PC-9 (cell line): ENCODE results near the gene SELENOW. TPM values are rescaled to one million over a fixed set of nuclear protein-coding genes. Genes with fewer than 3 reads are reported as not detected.

Experiments used
- BruUV-seq: library from RNA; stranded (reverse); fragments of 400-500 nt; replicated peaks from 2 replicates; lab custom pipeline; 2021; lab: Mats Ljungman, UMichigan
- CTCF ChIA-PET: fragments of 300-600 bp; sonication (Branson Sonifier 250); formaldehyde crosslinking; loops from one replicate; lab custom pipeline; 2022; ENCODE audit warnings: antibody characterized with exemption; lab: Charles Lee
- POLR2A ChIA-PET: fragments of 300-600 bp; sonication (Branson Sonifier 250); formaldehyde crosslinking; loops from one replicate; lab custom pipeline; 2022; ENCODE audit warnings: antibody characterized with exemption; ENCODE audit not compliant: unreplicated experiment; lab: Charles Lee
- DNase-seq, 2 experiments: peaks; one replicate each; pipeline versions ENCODE4 v3.0.0 to v3.0.0-alpha.2; 2015 to 2022; ENCODE audit warnings: mixed read lengths in 1 of 2
- H2AFZ ChIP-seq: fragments of 200-600 bp; sonication (generic); 2 replicates; pipeline ENCODE4 v1.8.1; 2017; ENCODE audit warnings: antibody characterized with exemption
- H3F3A ChIP-seq: fragments of 200-600 bp; sonication (generic); 2 replicates; pipeline ENCODE4 v1.8.1; 2017; ENCODE audit warnings: antibody characterized with exemption, mild to moderate bottlenecking, low read depth; ENCODE audit not compliant: insufficient read depth
- H3K27ac ChIP-seq: fragments of 200-600 bp; sonication (generic); 2 replicates; pipeline ENCODE4 v1.6.1; 2016; ENCODE audit warnings: mixed run types
- H3K27me3 ChIP-seq: fragments of 200-600 bp; sonication (generic); 2 replicates; pipeline ENCODE4 v1.6.1; 2016; ENCODE audit warnings: low read depth, mixed run types; ENCODE audit not compliant: insufficient read depth
- H3K36me3 ChIP-seq: fragments of 200-600 bp; sonication (generic); 2 replicates; pipeline ENCODE4 v1.6.1; 2016; ENCODE audit warnings: low read depth, mixed run types
- H3K4me1 ChIP-seq: fragments of 200-600 bp; sonication (generic); replicated peaks from 2 replicates; pipeline ENCODE4 v1.6.1; 2016; ENCODE audit warnings: mixed run types; ENCODE audit not compliant: insufficient read depth
- H3K4me2 ChIP-seq: fragments of 200-600 bp; sonication (generic); 2 replicates; pipeline ENCODE4 v1.6.1; 2017; ENCODE audit warnings: mixed run types
- H3K4me3 ChIP-seq: fragments of 200-600 bp; sonication (generic); 2 replicates; pipeline ENCODE4 v1.6.1; 2016; ENCODE audit warnings: mixed run types
- H3K79me2 ChIP-seq: fragments of 200-600 bp; sonication (generic); 2 replicates; pipeline ENCODE4 v1.6.1; 2017; ENCODE audit warnings: low read depth, mixed run types
- H3K9me2 ChIP-seq: fragments of 200-600 bp; sonication (generic); 2 replicates; pipeline ENCODE4 v1.8.1; 2017; ENCODE audit warnings: mild to moderate bottlenecking; ENCODE audit not compliant: insufficient read depth
- H3K9me3 ChIP-seq: fragments of 200-600 bp; sonication (generic); 2 replicates; pipeline ENCODE4 v1.8.1; 2016; ENCODE audit warnings: low read depth; ENCODE audit not compliant: insufficient read depth
- H4K20me1 ChIP-seq: fragments of 200-600 bp; sonication (generic); 2 replicates; pipeline ENCODE4 v1.8.1; 2017; ENCODE audit not compliant: insufficient read depth
- EZH2 ChIP-seq: fragments of 200-600 bp; sonication (generic); IDR thresholded peaks from 2 replicates; pipeline ENCODE4 v1.8.0; 2017; ENCODE audit warnings: antibody characterized with exemption, low read depth
- intact Hi-C: fragments of 100-400 bp; cut with micrococcal nuclease; formaldehyde crosslinking; loops from one replicate; pipeline ENCODE4 v1.10.0; 2022; ENCODE audit not compliant: unreplicated experiment
- total RNA-seq: library from RNA; stranded (reverse); gene quantifications from 2 replicates; pipeline ENCODE4 v1.2.3, GENCODE V29; 2021
- TF ChIP-seq, protein P1 (sequence below): fragments of 200-600 bp; sonication (generic); conservative IDR thresholded peaks from 2 replicates; pipeline ENCODE4 v1.6.1; 2017; ENCODE audit warnings: mixed run types, antibody characterized with exemption, mild to moderate bottlenecking, moderate library complexity

Gene SELENOW
- total RNA-seq, 1 experiment from 2014 or later, result 186 TPM

DNA sequence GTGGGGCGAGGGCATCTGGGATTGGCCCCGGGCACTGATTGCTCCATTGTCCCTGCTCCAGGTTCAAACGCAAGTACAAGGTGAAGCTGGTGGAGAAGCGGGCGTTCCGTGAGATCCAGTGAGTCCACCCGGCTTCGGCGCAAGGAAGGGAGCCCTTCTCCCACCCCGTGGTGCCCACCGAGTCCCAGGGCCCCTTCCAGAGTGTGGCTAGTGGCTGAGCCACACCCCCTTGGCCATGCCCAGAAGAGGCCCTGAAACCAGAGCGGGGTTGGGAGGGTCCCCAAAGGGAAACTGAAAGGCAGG, 21.9 kb upstream of the SELENOW start:
- H3K9me2 ChIP-seq, result no peaks in the 10 kb centered on the region
- no peak overlapping the region for H2AFZ ChIP-seq
- peaks cover 49% of the 10 kb centered on the region for H3F3A ChIP-seq
- no TSS peak for BruUV-seq
- CTCF ChIA-PET, result no interaction called here
- no peak for DNase-seq
- H3K4me1 ChIP-seq, result no peaks in the 10 kb centered on the region
- no peaks in the 10 kb centered on the region for H3K27me3 ChIP-seq
- intact Hi-C loops, result no loop called here
- no peak overlapping the region for H3K4me3 ChIP-seq
- no peak overlapping the region for H3K4me2 ChIP-seq
- POLR2A ChIA-PET, result no interaction called here
- TF ChIP-seq, protein P1, sequence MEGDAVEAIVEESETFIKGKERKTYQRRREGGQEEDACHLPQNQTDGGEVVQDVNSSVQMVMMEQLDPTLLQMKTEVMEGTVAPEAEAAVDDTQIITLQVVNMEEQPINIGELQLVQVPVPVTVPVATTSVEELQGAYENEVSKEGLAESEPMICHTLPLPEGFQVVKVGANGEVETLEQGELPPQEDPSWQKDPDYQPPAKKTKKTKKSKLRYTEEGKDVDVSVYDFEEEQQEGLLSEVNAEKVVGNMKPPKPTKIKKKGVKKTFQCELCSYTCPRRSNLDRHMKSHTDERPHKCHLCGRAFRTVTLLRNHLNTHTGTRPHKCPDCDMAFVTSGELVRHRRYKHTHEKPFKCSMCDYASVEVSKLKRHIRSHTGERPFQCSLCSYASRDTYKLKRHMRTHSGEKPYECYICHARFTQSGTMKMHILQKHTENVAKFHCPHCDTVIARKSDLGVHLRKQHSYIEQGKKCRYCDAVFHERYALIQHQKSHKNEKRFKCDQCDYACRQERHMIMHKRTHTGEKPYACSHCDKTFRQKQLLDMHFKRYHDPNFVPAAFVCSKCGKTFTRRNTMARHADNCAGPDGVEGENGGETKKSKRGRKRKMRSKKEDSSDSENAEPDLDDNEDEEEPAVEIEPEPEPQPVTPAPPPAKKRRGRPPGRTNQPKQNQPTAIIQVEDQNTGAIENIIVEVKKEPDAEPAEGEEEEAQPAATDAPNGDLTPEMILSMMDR, result no peak
- TF ChIP-seq EZH2, result no peak
- peaks cover 25% of the 10 kb centered on the region for H4K20me1 ChIP-seq
- H3K27ac ChIP-seq, result no peak overlapping the region
- peaks cover 34% of the 10 kb centered on the region for H3K36me3 ChIP-seq
- H3K79me2 ChIP-seq, result no peaks in the 10 kb centered on the region
- H3K9me3 ChIP-seq, result no peaks in the 10 kb centered on the region

- ChIA-PET POLR2A (no interaction called here), CTCF (no interaction called here)
- Histone ChIP-seq H4K20me1 (peaks cover 25% of the 10 kb centered on the region), H3K36me3 (peaks cover 34% of the 10 kb centered on the region), H2AFZ (no peak overlapping the region), H3K4me1 (no peaks in the 10 kb centered on the region), H3K27ac (no peak overlapping the region), H3K79me2 (no peaks in the 10 kb centered on the region), H3F3A (peaks cover 54% of the 10 kb centered on the region), H3K9me3 (no peaks in the 10 kb centered on the region), H3K4me2 (no peak overlapping the region), H3K27me3 (no peaks in the 10 kb centered on the region), H3K4me3 (no peak overlapping the region), H3K9me2 (no peaks in the 10 kb centered on the region)
- DNase-seq, result no peak
- TF ChIP-seq EZH2, result no peak
- TF ChIP-seq, protein P1, result no peak
- BruUV-seq, result no TSS peak
- intact Hi-C loops, result no loop called here
Measured at GRCh38 chr19:47756953-47757608, 21.4 kb upstream of the SELENOW start.

DNA sequence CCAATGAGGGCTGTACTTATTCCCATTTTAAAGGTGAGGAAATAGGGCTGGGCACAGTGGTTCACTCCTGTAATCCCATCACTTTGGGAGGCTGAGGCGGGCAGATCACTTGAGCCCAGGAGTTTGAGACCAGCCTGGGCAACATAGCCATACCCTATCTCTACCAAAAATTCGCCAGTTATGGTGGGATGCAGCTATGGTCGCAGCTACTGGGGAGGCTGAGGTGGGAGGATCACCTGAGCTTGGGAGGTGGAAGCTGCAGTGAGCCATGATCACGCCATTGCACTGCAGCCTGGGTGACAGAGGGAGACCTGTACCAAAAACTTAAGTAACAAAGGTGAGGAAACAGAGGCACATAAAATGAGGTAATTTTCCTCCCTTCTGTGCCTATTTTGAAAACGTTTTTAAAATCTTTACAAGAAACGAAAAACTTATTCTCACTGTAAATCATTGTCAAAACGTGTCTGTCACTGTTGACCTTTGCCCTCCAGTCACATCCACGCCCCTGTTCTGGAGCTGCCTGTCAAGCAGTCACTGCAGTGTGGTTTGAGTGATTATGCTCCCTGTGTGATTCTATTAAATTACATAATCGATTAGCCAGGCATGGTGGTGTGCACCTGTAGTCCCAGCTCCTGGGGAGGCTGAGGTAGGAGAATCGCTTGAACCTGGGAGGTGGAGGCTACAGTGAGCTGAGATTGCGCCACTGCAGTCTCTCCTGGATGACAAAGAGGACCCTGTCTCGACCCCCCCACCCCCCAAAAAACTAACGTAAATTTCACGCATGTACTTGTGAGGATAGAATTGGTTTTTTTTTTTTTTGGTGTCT, 20.7 kb upstream of the SELENOW start:
- CTCF ChIA-PET, result interaction anchor here (0.6 kb wide), 2 partner anchors 1249 to 1899 kb away, joined by 8 to 9 read pairs; no protein-coding TSS in a partner anchor
- H3K36me3 ChIP-seq, result peaks cover 27% of the 10 kb centered on the region
- no peak overlapping the region for H3K4me3 ChIP-seq
- no peak overlapping the region for H3K27ac ChIP-seq
- BruUV-seq, result no TSS peak
- no peaks in the 10 kb centered on the region for H3K27me3 ChIP-seq
- no peaks in the 10 kb centered on the region for H3K9me2 ChIP-seq
- H3K4me1 ChIP-seq, result no peaks in the 10 kb centered on the region
- H3K79me2 ChIP-seq, result no peaks in the 10 kb centered on the region
- H3K9me3 ChIP-seq, result no peaks in the 10 kb centered on the region
- peaks cover 25% of the 10 kb centered on the region for H4K20me1 ChIP-seq
- H2AFZ ChIP-seq, result no peak overlapping the region
- no peak overlapping the region for H3K4me2 ChIP-seq
- no peak for DNase-seq
- intact Hi-C loops, result no loop called here
- peaks cover 55% of the 10 kb centered on the region for H3F3A ChIP-seq
- no peak for TF ChIP-seq EZH2
- TF ChIP-seq, protein P1, result no peak
- POLR2A ChIA-PET, result no interaction called here
